HG02798 (cell line): ENCODE measurements around the gene SKI.

Experiments
- ATAC-seq: cut with Tn5 transposase; IDR thresholded peaks from one replicate; pipeline ENCODE4 v1.9.1; 2021; ENCODE audit warnings: mild to moderate bottlenecking; ENCODE audit not compliant: unreplicated experiment, poor library complexity

Gene SKI

DNA sequence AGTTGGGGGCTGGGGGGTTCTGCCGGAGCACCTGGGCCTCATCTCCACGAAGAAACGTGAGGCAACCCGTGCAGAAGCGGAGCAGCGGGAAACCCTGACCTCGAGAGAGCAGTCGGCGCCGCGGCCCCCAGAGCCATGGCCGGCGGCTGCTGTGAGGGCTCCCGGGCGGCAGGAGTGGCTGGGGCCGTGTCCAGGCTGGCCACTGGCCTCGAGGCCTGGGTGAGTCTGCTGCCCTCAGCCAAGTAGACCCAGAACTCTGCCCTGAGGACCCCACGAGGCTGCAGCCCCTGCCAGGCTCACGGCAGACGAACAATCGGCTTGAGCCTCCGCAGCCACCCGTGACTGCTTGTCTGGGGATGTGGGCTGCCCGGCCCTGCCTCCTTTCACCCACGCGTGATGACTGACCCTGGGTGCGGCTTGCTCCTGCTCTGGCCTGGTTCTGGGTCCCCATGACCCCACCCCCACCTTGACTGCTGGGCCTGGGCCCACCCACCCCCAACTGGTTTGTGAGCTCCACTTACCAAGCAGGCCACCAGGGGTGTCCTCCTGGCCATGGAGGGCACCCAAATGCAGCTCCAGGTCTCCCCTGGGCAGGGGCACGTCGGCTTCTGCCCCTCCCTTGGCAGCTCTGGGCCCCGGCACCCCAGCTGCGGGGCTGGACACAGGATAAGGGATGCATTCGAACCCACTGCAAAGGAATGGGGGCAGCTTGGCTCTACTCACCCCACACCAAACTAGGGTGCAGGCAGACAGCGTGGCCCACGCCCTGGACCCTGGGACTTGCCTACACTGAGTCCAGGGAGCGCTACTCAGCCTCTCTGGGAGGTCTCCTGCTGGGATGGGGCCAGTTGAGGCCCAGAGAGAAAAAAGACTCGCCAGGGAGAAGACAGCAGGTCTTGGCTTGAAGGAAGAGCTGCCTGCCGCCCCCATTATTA lies 129.1 kb downstream of the SKI start:
- no peak for ATAC-seq

DNA sequence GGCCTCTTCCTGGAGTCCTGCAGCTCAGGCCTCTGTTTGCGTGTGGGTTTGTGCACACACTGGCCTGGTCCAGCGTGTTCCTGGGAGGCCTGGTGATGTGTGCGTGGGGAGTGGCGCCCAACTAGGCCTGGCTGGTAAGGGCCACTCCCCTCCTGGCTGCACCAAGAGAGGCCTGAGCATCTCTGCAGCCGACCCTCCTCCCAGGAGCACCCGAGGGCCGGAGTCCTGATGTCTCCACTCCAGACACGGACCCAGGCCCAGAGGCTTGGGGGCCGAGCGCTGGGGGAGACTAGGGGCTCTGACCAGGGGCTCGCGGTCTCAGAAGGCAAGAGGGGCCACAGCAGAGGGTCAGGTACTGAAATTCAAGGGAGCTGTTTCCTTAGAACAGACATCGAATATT lies 130.0 kb downstream of the SKI start:
- ATAC-seq, result no peak

DNA sequence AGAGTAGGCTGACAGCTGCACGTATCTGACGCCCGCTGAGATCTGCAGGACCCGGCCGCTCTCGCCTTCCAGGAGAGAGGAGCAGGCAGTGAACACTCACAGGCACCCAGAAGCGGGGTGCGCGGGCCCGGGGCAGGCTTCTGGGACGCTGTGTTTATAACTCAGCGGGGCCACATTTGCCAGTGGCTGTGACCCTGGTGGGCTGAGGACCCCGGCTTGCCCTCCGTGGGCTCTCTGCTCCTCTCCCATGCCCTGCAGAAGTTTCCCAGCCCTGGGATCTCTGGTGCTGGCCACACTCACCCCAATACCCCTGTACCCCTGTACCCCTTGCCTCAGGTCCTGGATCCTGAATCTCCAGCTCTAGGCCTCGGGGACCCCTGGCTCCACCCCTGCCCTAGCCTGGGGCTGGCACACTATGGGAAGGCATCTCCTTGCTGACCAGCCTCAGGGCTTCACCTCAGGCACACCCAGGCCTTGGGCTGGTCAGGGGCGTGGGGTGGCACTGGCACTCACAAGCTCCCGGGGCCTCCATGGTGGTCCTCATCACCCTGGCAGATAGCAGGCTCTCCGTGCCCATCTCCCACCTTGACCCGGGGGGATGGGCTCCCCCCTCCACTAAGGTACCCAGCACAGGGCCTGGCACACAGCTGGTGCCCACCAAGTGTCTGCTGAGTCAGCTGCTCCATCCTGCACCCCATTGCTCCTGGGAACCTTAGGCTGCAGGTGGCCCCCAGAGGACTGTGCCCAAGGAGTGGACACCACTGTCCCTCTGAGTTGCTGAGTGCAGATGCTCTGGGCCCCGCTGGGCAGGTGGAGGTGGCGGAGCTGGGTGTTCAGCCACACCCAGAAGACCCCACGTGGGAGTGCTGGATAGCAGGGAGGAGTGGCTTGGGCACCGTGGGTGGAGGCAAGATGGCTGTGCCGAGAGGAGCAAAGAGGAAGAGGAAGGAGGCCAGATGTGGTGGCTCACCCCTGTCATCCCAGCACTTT lies 130.8 kb downstream of the SKI start:
- no peak for ATAC-seq
